ENCODE results near the gene CNOT6L.

DNA sequence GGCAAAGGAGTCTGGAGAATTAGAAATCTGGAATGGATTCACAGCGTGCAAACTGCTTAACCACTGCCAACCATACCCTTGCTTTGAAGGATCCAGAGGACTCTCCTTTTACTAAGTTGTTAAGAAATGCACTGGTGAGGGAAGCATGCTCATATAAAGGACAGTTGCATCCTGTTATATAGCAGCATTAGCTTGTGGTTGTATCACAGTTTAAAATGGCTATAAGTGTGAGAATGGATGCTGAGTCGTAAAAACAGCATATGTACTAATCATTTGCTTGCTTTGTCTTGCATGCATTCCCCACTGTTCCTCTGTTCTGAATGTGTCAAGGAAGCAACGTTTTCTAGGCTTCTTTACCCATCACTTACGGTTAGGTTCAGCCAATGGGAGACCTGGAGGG, 112.5 kb downstream of the CNOT6L start:
- TF ChIP-seq, protein P1, sequence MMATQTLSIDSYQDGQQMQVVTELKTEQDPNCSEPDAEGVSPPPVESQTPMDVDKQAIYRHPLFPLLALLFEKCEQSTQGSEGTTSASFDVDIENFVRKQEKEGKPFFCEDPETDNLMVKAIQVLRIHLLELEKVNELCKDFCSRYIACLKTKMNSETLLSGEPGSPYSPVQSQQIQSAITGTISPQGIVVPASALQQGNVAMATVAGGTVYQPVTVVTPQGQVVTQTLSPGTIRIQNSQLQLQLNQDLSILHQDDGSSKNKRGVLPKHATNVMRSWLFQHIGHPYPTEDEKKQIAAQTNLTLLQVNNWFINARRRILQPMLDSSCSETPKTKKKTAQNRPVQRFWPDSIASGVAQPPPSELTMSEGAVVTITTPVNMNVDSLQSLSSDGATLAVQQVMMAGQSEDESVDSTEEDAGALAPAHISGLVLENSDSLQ (IDR thresholded peaks at IDR 0.05): no peak
- TF ChIP-seq ZNF384 (IDR thresholded peaks at IDR 0.05) (no peak), TARDBP (IDR thresholded peaks at IDR 0.05) (no peak), BHLHE40 (IDR thresholded peaks at IDR 0.05; ENCODE audit: borderline replicate concordance) (no peak), FOXM1 (IDR thresholded peaks at IDR 0.05; ENCODE audit: borderline replicate concordance) (no peak), SP1 (IDR thresholded peaks at IDR 0.05) (no peak), SUZ12 (IDR thresholded peaks at IDR 0.05) (no peak), ELF4 (IDR thresholded peaks at IDR 0.05) (no peak), FOXK2 (IDR thresholded peaks at IDR 0.05) (no peak), L3MBTL2 (conservative IDR thresholded peaks at IDR 0.05) (no peak), HDGF (IDR thresholded peaks at IDR 0.05; ENCODE audit: borderline replicate concordance) (no peak)
